CD4-positive, alpha-beta T cell treated with Interleukin-6 for 4 hours (primary cell): ENCODE data around the gene SH3TC2.

Experiments used
- DNase-seq: peaks from one replicate; pipeline ENCODE4 v3.0.0-alpha.2; 2020; ENCODE audit warnings: mixed read lengths

SH3TC2 gene

DNA sequence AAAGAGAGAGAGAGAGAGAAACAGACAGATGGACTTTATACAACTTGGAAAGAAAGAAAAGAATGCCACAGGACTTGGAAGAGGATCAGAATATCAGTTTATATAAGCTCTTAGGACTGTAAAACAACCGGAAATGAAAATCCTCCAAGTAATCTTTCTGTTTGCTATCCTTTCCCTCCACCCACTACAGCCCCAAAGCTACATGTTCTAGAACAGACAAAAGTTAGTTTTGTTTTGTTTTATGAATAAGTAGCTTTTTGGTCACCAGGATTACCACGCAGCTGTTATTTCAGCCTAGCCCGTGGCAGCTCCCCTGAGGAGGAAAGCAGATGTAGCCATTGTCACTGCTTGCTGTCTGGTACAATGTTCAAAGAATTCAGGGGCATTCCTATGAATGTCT lies 66.6 kb downstream of the SH3TC2 start:
- DNase-seq = no peak

DNA sequence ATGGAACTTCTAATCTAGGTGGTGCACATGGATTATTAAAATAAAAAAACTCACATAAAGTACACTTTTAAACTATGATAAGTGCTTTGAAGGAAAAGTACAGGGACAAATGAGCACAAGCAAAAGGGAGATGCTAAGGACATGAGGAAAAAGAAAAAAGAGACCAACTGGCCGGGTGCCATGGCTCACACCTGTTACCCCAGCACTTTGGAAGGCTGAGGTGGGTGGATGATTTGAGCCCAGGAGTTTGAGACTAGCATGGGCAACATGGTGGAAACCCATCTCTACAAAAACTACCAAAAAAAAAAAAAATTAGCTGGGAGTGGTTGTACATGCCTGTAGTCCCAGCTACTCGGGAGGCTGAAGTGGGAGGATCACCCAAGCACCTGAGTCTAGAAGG lies 67.1 kb downstream of the SH3TC2 start:
- no peak for DNase-seq

DNA sequence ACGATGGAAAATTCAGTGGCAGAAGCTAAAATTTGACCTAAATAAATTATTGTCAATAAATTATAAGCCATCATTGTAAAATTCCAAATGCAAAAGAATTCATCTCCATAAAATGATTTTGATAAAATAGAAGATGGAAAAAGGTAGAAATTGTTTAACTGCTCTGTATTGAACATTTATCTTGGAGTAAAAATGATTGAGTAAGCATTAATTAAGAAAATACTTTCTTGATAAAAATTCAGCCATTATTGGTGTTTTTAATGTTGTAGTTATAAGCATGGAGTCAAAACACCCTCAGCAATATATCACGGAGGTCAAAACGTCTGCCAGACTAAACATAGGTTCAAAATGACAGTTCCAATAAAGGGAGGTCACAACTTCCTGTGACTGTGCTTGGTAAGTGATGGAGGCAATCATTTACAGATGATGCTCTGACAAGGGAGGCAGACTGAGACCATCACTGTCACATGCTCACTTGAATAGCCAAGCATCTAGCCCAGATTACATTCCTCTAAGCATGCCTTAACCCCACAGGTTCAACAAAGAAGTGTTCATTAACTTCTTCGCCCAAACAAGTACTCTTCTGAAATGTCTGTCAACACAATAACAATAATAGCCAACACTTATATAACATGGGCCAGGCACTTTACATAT lies 69.5 kb downstream of the SH3TC2 start:
- no peak for DNase-seq

- no peak for DNase-seq
These were observed 70.6 kb downstream of the SH3TC2 start for GRCh38 chr5:148992265-148992664.

- no peak for DNase-seq
These were observed 71.3 kb downstream of the SH3TC2 start for GRCh38 chr5:148991566-148991965.

GRCh38 chr5:148990817-148991216 lies 72.0 kb downstream of the SH3TC2 start:
- no peak for DNase-seq

GRCh38 chr5:148989567-148989966 lies 73.3 kb downstream of the SH3TC2 start:
- DNase-seq = no peak

- DNase-seq = no peak
These were observed 74.5 kb downstream of the SH3TC2 start for GRCh38 chr5:148988328-148988727.

- DNase-seq = no peak
These were observed 76.2 kb downstream of the SH3TC2 start for GRCh38 chr5:148986636-148987035.

DNA sequence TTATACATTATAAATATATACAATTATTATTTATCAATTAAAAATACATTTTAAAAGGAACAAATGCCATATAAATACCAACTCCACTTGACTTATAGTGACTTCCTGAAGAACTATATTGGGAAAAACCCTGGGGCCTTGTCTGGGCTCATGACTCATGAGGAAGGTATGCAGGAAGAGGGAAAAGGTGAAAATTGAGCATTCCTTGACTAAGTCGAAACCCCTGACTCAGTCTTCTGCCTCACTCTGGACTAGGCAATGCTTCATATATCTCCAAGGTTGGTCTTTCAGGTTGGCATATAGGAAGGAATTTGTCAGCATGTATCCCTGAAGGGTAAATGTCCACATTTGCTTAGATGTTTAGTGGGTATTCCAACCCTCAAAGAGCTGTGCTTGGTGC lies 78.5 kb downstream of the SH3TC2 start:
- DNase-seq = no peak

GRCh38 chr5:148981353-148981752 lies 81.5 kb downstream of the SH3TC2 start:
- DNase-seq = no peak

DNA sequence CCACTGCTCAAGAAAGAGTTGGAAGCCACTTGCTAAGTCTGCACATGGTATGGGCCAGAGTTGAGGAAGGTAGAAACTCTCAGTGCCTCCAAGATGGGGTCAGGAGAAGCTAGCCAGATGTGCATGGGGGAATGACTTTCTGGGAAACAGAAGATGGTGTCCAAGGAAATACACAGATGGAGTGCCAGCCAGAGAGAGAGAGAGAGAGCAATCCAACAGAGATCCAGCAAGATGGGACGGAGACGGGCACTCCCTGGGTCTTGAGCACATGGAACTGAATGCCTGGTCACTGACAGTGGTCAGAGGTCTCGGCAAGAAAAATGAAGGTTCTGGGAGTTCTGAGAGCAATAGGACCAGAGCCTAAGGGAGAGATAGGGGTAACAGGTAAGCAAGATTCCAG lies 82.1 kb downstream of the SH3TC2 start:
- no peak for DNase-seq

- no peak for DNase-seq
These were observed 83.7 kb downstream of the SH3TC2 start for GRCh38 chr5:148979083-148979723.

DNA sequence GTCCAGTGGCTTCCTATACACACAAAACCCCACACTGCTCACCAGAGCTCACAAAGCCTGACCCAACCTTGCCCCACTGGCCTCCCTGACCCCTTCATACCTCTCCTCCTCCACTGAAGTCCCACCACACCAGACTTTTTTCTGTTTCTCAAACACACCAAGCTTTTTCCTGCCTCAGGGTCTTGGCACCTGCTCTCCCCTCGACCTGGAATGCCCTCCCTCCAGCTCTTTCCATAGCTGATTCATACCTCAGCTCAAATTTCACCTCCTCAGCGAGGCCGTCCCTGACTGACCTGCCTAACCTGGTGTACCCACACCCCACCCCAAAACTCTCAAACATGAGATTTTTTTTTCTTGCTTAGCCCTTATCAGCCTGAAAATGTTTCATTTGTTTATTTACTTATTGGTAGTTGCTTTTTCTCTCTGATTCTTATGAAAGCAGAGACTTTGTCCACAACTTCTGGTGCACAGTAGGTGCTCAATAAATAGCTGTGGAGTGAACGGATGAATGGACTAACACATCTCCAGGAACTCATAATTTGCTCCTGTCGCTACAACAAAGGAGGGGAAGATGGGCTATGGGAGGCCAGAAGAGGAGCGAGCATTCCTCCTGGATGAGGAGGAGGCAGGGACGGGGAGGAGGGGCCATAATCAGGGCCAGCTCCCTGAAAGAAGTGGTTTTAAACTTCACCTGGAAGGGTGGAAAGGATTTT lies 84.3 kb downstream of the SH3TC2 start:
- DNase-seq = no peak

DNA sequence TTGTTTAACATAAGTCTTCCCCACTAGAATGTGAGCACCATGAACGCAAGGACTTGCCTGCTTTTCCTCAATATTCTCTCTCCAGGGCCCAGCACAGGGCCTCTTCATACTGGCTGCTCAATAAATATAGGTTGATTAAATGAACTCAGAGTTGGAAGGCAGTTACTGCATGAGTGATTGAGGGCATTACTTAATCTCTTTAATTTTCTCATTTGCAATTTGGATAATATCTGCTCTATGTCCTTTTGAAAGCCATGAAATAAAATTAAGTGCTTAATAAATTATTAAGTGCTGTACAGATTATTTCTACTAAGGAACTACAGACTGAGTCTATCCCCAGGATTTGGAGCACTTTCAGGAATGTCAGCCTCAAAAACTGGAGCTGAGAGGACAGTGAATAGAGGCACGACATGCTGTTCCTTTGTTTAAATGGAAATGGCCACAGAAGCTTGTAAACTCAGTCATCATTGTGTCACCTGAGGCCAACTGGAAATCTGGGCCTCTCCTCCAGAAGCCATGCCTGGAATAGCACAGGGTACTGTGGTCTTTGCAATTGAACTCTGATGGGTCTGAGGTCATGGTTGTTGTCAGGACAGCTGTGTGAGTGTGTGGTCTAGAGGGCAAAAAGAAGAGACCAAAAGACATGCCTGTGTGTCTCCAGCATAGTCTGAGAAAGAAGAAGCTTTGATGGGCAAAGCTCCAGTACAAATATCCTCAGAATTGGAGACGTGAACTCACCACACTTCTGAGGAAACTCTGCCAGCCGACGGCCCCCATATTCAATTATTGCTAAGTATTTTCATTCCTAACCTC lies 86.1 kb downstream of the SH3TC2 start:
- no peak for DNase-seq

- DNase-seq = no peak
These were observed 88.1 kb downstream of the SH3TC2 start for GRCh38 chr5:148974642-148975327.

- DNase-seq = no peak
These were observed 89.4 kb downstream of the SH3TC2 start for GRCh38 chr5:148973455-148973854.

GRCh38 chr5:148972974-148973374 lies 89.9 kb downstream of the SH3TC2 start:
- no peak for DNase-seq

DNA sequence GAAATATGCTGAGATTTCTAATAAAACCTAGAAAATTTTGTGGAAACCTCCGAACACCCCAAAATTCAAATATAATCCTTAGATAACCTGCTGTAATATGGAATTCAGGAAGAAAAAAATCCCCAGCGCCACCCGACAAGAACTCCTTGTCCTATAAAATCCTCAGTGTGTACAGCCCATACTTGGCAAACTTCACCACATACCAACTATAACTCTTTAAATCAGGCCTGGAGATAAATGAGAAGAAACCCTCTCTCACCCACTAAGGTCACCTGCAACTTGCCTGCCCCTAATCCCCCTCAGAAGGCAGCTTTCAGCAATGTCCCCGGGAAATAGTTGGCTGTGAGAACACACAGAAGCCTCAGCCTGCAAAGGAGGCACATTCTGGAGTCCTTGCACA lies 90.5 kb downstream of the SH3TC2 start:
- no peak for DNase-seq

DNA sequence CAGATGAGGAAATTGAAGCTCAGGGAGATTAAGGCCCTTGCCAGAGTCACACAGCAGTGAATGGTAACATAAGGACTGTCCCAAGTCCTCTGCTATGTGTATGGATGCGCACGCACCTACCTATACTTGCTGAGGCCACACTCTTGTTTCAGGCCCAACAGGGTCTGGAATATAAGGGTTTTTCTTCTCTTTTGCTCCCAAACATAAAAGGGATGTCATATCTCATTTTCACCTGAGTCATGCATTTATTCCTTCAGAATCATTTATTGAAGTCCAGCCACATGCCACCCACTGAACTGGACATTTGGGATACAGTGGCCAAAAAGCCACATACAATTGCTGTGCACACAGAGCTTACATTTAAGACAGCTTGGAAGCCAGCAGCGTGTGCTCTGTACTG lies 92.0 kb downstream of the SH3TC2 start:
- no peak for DNase-seq

GRCh38 chr5:148970228-148970627 lies 92.6 kb downstream of the SH3TC2 start:
- DNase-seq = no peak

DNA sequence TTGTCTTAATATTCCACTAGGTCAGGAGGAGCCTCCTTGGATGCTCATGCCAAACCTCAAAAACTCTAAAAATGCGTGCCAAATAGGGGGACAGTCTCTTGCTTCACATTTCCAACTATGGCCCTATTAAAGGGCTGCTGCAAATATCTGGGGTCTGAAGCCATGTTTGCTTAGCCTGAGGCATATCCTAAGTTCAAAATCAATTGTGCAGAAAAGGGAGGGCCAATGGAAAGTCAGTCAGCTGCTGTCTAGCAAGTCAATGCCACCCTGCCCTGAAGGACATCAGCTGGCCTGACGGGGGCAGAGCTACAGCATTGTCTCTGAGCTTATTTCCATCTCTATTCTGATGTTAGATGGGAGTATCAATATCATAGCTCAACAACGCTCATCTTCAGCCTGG lies 93.6 kb downstream of the SH3TC2 start:
- DNase-seq = no peak

GRCh38 chr5:148968311-148968710 lies 94.6 kb downstream of the SH3TC2 start:
- no peak for DNase-seq
